Ascending aorta (tissue), 2 donors: ENCODE results near the gene DRG2. TPM values are rescaled to one million over a fixed set of nuclear protein-coding genes. Genes with fewer than 3 reads are reported as not detected.

Source experiments
- DNase-seq, 2 donors: peaks; one replicate each; pipeline ENCODE4 v3.0.0-alpha.2; 2019; ENCODE audit warnings: low spot score in 2 of 2
- H3K27ac ChIP-seq, 2 donors: fragments of 200-600 bp; sonication (generic); one replicate each; pipeline ENCODE4 v1.5.1; 2016 to 2017; ENCODE audit warnings: mild to moderate bottlenecking in 1 of 2
- H3K27me3 ChIP-seq: fragments of 200-600 bp; sonication (generic); one replicate; pipeline ENCODE4 v1.5.1; 2017
- H3K36me3 ChIP-seq, 2 donors: fragments of 200-600 bp; sonication (generic); one replicate each; pipeline ENCODE4 v1.5.1; 2016
- H3K4me1 ChIP-seq, 2 donors: fragments of 200-600 bp; sonication (generic); one replicate each; pipeline ENCODE4 v1.5.1; 2016 to 2017; ENCODE audit warnings: mild to moderate bottlenecking in 1 of 2
- H3K4me3 ChIP-seq, 2 donors: fragments of 200-600 bp; sonication (generic); one replicate each; pipeline ENCODE4 v1.5.1; 2016 to 2017; ENCODE audit warnings: mild to moderate bottlenecking in 1 of 2
- H3K9me3 ChIP-seq, 2 donors: fragments of 200-600 bp; sonication (generic); one replicate each; pipeline ENCODE4 v1.5.1; 2016
- intact Hi-C: fragments of 100-400 bp; cut with DNase I; formaldehyde crosslinking; loops from one replicate; pipeline ENCODE4 v1.15.1; 2023
- total RNA-seq: library from RNA; depleted of rRNA; stranded (reverse); fragments of >200 nt; gene quantifications from one replicate; pipeline ENCODE4 v1.1.0, GENCODE V29; 2016
- TF ChIP-seq, protein P1 (sequence below), 3 experiments: fragments of 200-600 bp in 2 of 3; fragments of 450-650 bp in 1 of 3; sonication (generic) in 2 of 3; IDR thresholded peaks; one replicate each; pipeline ENCODE4 v1.5.1; 2016 to 2019; ENCODE audit warnings: antibody characterized with exemption in 3 of 3, mild to moderate bottlenecking in 1 of 3, moderate library complexity in 1 of 3

The DRG2 gene
- total RNA-seq, 1 donor from 2014 or later, result 118 TPM

DNA sequence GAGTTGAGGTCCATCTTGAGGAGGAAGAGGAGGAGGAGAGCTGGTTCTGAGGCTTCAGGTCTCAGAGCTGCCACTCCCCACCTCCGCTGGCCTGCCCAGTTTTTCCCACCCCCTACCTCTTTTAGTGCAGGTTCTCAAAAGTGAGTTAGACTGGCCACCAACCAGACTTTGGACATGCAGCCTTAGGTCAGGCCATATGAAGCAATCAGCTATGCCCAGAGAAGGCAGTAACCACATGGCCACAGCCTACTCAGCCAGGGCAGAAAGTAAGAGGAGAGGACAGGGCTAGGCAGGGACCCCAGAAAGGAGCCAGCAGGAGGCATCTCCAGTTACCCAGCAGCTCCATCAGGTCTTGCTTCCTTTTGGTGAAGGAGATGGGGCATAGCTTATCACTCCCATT is 29.8 kb downstream of the DRG2 start:
- DNase-seq, result no peak
- Histone ChIP-seq H3K36me3 (no peaks in the 10 kb centered on the region), H3K27me3 (no peaks in the 10 kb centered on the region), H3K4me3 (no peak overlapping the region), H3K4me1 (no peaks in the 10 kb centered on the region), H3K9me3 (no peaks in the 10 kb centered on the region), H3K27ac (no peak overlapping the region)
- TF ChIP-seq, protein P1, sequence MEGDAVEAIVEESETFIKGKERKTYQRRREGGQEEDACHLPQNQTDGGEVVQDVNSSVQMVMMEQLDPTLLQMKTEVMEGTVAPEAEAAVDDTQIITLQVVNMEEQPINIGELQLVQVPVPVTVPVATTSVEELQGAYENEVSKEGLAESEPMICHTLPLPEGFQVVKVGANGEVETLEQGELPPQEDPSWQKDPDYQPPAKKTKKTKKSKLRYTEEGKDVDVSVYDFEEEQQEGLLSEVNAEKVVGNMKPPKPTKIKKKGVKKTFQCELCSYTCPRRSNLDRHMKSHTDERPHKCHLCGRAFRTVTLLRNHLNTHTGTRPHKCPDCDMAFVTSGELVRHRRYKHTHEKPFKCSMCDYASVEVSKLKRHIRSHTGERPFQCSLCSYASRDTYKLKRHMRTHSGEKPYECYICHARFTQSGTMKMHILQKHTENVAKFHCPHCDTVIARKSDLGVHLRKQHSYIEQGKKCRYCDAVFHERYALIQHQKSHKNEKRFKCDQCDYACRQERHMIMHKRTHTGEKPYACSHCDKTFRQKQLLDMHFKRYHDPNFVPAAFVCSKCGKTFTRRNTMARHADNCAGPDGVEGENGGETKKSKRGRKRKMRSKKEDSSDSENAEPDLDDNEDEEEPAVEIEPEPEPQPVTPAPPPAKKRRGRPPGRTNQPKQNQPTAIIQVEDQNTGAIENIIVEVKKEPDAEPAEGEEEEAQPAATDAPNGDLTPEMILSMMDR (IDR thresholded peaks at IDR 0.05), result no peak
- intact Hi-C loops, result no loop called here

GRCh38 chr17:18117982-18118975 is 30.5 kb downstream of the DRG2 start:
- TF ChIP-seq, protein P1 (IDR thresholded peaks at IDR 0.05), result no peak
- Histone ChIP-seq H3K4me1 (no peaks in the 10 kb centered on the region), H3K4me3 (no peak overlapping the region)

GRCh38 chr17:18119166-18119745 is 31.5 kb downstream of the DRG2 start:
- no peaks in the 10 kb centered on the region for H3K36me3 ChIP-seq
- intact Hi-C loops, result no loop called here
- H3K27me3 ChIP-seq, result no peaks in the 10 kb centered on the region
- H3K27ac ChIP-seq, result no peak overlapping the region
- TF ChIP-seq, protein P1 (IDR thresholded peaks at IDR 0.05), result no peak
- no peak for DNase-seq
- H3K4me3 ChIP-seq, result no peak overlapping the region
- no peaks in the 10 kb centered on the region for H3K4me1 ChIP-seq
- H3K9me3 ChIP-seq, result no peaks in the 10 kb centered on the region

More at GRCh38 chr17:18117982-18118975, 30.5 kb downstream of the DRG2 start:
- no peak for DNase-seq
- Histone ChIP-seq H3K9me3 (no peaks in the 10 kb centered on the region), H3K36me3 (no peaks in the 10 kb centered on the region), H3K27ac (no peak overlapping the region), H3K27me3 (no peaks in the 10 kb centered on the region)
- intact Hi-C loops, result no loop called here

DNA sequence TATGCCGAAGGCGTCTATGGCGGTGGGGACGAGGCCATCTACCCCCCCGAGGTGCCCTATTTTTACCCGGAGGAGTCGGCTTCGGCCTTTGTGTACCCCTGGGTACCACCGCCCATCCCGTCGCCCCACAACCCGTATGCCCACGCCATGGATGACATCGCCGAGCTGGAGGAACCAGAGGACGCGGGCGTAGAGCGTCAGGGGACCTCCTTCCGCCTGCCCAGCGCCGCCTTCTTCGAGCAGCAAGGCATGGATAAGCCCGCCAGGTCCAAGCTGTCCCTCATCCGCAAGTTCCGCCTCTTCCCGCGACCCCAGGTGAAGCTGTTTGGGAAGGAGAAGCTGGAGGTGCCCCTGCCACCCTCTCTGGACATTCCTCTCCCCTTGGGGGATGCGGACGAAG is 32.2 kb downstream of the DRG2 start:
- H3K36me3 ChIP-seq, result no peaks in the 10 kb centered on the region
- intact Hi-C loops, result no loop called here
- DNase-seq, result no peak
- H3K27ac ChIP-seq, result no peak overlapping the region
- no peak overlapping the region for H3K4me3 ChIP-seq
- TF ChIP-seq, protein P1 (IDR thresholded peaks at IDR 0.05), result no peak
- H3K9me3 ChIP-seq, result no peaks in the 10 kb centered on the region
- H3K4me1 ChIP-seq, result no peaks in the 10 kb centered on the region
- H3K27me3 ChIP-seq, result no peaks in the 10 kb centered on the region

DNA sequence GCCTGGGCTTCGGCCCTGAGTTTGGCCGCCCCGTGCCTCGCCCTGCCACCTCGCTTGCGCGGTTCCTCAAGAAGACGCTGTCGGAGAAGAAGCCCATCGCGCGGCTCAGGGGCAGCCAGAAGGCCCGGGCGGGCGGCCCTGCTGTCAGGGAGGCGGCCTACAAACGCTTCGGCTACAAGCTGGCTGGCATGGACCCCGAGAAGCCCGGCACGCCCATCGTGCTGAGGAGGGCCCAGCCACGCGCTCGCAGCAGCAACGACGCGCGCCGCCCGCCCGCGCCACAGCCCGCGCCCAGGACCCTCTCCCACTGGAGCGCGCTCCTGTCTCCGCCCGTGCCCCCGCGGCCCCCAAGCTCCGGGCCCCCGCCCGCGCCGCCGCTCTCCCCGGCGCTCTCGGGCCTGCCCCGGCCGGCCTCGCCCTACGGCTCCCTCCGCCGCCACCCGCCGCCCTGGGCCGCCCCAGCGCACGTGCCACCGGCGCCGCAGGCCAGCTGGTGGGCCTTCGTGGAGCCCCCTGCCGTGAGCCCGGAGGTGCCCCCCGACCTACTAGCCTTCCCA is 32.8 kb downstream of the DRG2 start:
- no peaks in the 10 kb centered on the region for H3K4me1 ChIP-seq
- H3K4me3 ChIP-seq, result no peak overlapping the region
- intact Hi-C loops, result no loop called here
- H3K27me3 ChIP-seq, result no peaks in the 10 kb centered on the region
- no peaks in the 10 kb centered on the region for H3K9me3 ChIP-seq
- H3K27ac ChIP-seq, result no peak overlapping the region
- TF ChIP-seq, protein P1 (IDR thresholded peaks at IDR 0.05), result no peak
- no peak for DNase-seq
- no peaks in the 10 kb centered on the region for H3K36me3 ChIP-seq
